Heart right ventricle (tissue), 16 donors: ENCODE results near the gene XRCC1. TPM values are rescaled to one million over a fixed set of nuclear protein-coding genes. Genes with fewer than 3 reads are reported as not detected.
"Not testable (repeated sequence)": the region's sequence is repeated elsewhere in the genome, so short reads cannot be mapped to it uniquely, and the experiment has no call there.

Experiments used
- ATAC-seq, 8 donors: fragments of 200-7000 bp; cut with Tn5 transposase; one replicate each; pipeline ENCODE4 v1.9.1; 2020; ENCODE audit warnings: mild to moderate bottlenecking in 8 of 8, moderate library complexity in 8 of 8, moderate number of reproducible peaks in 1 of 8
- DNase-seq, 2 donors: peaks; one replicate each; pipeline ENCODE4 v3.0.0-alpha.2; 2020
- H3K27ac ChIP-seq, 10 donors: fragments of 200-600 bp; sonication (generic) in 2 of 10; one replicate each; pipeline versions ENCODE4 v1.5.0 to v1.8.0; 2020 to 2022; ENCODE audit warnings: mild to moderate bottlenecking in 3 of 10
- H3K27me3 ChIP-seq, 7 donors: fragments of 200-600 bp; one replicate each; pipeline ENCODE4 v1.8.0; 2021 to 2022; ENCODE audit warnings: mild to moderate bottlenecking in 2 of 7
- H3K36me3 ChIP-seq, 9 donors: fragments of 200-600 bp; sonication (generic) in 1 of 9; one replicate each; pipeline versions ENCODE4 v1.5.0 to v1.8.0; 2020 to 2022; ENCODE audit warnings: mild to moderate bottlenecking in 2 of 9
- H3K4me1 ChIP-seq, 9 donors: fragments of 200-600 bp; sonication (generic) in 1 of 9; one replicate each; pipeline versions ENCODE4 v1.5.0 to v1.8.0; 2020 to 2022; ENCODE audit warnings: mild to moderate bottlenecking in 4 of 9
- H3K4me3 ChIP-seq, 10 donors: fragments of 200-600 bp; sonication (generic) in 2 of 10; one replicate each; pipeline versions ENCODE4 v1.5.0 to v1.8.0; 2020 to 2022; ENCODE audit warnings: mild to moderate bottlenecking in 7 of 10, moderate library complexity in 2 of 10
- H3K9me3 ChIP-seq, 11 donors: fragments of 200-600 bp in 10 of 11; sonication (generic) in 2 of 11; one replicate each; pipeline versions ENCODE4 v1.5.0 to v1.8.0; 2013 to 2022; ENCODE audit warnings: mild to moderate bottlenecking in 2 of 11, control low read depth in 1 of 11, moderate library complexity in 1 of 11
- WGBS, 2 donors: extraction: QIAGEN DNeasy Blood & Tissue Kit; methylation state at CpG; one replicate each; pipeline ENCODE4 v1.1.7; 2013; ENCODE audit warnings: inconsistent platforms in 1 of 2; 5-methylcytosine and 5-hydroxymethylcytosine counted together
- intact Hi-C, 10 donors: fragments of 100-400 bp; cut with DNase I; formaldehyde crosslinking; loops; one replicate each; pipeline versions ENCODE4 v1.11.1 to v1.14.2; 2022
- polyA plus RNA-seq, 2 donors: library from polyadenylated mRNA; stranded (reverse); fragments of 200-250 nt; gene quantifications; one replicate each; pipeline ENCODE4 v1.2.3, GENCODE V29; 2013
- total RNA-seq, 10 donors: library from RNA; stranded (reverse); fragmentation: NEBNext Ultra II Directional in 3 of 10; extraction: Animal tissue kit (Norgen Biotek cat#: 25700) in 3 of 10; gene quantifications; one replicate each; pipeline versions ENCODE4 v1.2.1 to v1.2.4, GENCODE V29; 2021 to 2023
- TF ChIP-seq, protein P1 (sequence below), 9 donors: fragments of 200-600 bp; sonication (generic) in 2 of 9; IDR thresholded peaks; one replicate each; pipeline versions ENCODE4 v1.5.0 to v1.8.0; 2021 to 2022; ENCODE audit warnings: antibody characterized with exemption in 9 of 9, mild to moderate bottlenecking in 5 of 9, moderate library complexity in 1 of 9
- donor health status: Arrhythmogenic right ventricular cardiomyopathy.
- donor health status: ischemic (EF 13 %, LVEDD 7.1; RV severe dilation, severe dysfunction).
- donor health status: healthy with polysubstance abuse.
- donor health status: DM: no; HTN: yes; CAD: no.
- donor health status: DM: no; HTN: no; CAD: no.
- donor health status: ischemic (EF 25% LVEDD 6.9; RV normal size, moderate dysfunction).
- donor health status: ischemic (EF 25% LVEDD 5.7; RV mildly dilated, moderate dysfunction).
- donor health status: healthy.
- donor health status: DM: yes; HTN: yes; CAD: no.
- donor health status: Ischemic cardiomyopathy.
- donor health status: ischemic (EF 35%, LVEDD 5.7; RV mildly dilated, moderate dysfunction).
- donor health status: nonischemic (EF 11% LVEDD 7.7; RV severe dilation, severe dysfunction).
- donor health status: DM: yes; HTN: yes; CAD: no.
- donor health status: PGD.
- donor health status: ischemic (EF 29% LVEDD 5.4; RV normal size, mild dysfunction).
- donor health status: nonischemic (EF 23%, LVEDD 6.1; RV moderate dilation, normal function).

Gene XRCC1
- total and polyA plus RNA-seq, 12 donors: 11.0 to 21.9 (median 17.7) TPM

DNA sequence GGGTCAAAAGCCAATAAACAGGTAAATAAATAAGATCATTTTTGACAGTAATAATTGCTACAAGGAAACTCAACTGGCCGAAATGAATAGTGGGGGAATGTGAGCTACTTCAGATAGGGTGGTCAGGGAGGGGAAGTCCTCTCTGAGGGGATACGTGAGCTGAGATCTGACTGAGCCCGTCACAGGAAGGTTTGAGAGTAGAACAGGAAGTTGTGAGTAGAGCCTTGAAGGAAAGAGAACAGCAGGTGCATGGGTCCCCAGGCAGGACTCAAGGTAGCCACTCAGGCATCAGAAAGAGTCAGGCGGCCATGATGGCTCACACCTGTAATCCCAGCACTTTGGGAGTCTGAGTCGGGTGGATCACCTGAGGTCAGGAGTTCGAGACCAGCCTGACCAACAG is 14.4 kb upstream of the XRCC1 start:
- WGBS, 2 donors: 85 to 86% methylated on average over 6 of the region's 6 CpGs
- no peaks in the 10 kb centered on the region for H3K9me3 ChIP-seq
- H3K4me1 ChIP-seq: peaks cover 3 to 17% (median 14%) of the 10 kb centered on the region in 9 donors
- H3K27me3 ChIP-seq: no peaks in the 10 kb centered on the region
- DNase-seq (no peak), ATAC-seq (no peak)
- H3K36me3 ChIP-seq: peaks cover 6 to 93% (median 32%) of the 10 kb centered on the region in 9 donors
- H3K4me3 ChIP-seq: no peak overlapping the region
- intact Hi-C loops: loop anchor here in 2 of 10 donors (5.0 to 10.0 kb wide), 2 partner anchors 52 to 55 kb away; partner anchors contain the start of gene ZNF575 (in 1 of the 2)
- H3K27ac ChIP-seq: no peak overlapping the region
- TF ChIP-seq, protein P1, sequence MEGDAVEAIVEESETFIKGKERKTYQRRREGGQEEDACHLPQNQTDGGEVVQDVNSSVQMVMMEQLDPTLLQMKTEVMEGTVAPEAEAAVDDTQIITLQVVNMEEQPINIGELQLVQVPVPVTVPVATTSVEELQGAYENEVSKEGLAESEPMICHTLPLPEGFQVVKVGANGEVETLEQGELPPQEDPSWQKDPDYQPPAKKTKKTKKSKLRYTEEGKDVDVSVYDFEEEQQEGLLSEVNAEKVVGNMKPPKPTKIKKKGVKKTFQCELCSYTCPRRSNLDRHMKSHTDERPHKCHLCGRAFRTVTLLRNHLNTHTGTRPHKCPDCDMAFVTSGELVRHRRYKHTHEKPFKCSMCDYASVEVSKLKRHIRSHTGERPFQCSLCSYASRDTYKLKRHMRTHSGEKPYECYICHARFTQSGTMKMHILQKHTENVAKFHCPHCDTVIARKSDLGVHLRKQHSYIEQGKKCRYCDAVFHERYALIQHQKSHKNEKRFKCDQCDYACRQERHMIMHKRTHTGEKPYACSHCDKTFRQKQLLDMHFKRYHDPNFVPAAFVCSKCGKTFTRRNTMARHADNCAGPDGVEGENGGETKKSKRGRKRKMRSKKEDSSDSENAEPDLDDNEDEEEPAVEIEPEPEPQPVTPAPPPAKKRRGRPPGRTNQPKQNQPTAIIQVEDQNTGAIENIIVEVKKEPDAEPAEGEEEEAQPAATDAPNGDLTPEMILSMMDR (IDR thresholded peaks at IDR 0.05): no peak

DNA sequence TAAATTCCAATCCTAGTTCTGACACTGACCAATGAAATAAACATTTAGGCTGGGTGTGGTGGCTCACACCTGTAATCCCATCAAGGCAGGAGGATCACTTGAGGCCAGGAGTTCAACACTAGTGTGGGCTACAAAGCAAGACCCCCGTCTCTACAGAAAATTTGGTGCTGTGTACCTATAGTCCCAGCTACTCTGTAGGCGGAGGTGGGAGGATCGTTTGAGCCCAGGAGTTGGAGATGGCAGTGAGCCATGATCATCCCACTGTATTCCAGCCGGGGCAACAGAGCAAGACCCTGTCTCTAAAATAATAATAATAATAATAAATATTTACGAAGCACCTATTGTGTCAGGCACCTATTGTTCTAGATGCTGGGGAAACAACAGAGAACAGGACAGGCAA is 13.9 kb upstream of the XRCC1 start:
- Histone ChIP-seq H3K36me3 (peaks cover 6 to 91% (median 32%) of the 10 kb centered on the region in 9 donors), H3K4me1 (peaks cover 0 to 13% (median 11%) of the 10 kb centered on the region in 9 donors), H3K4me3 (no peak overlapping the region), H3K27ac (no peak overlapping the region), H3K9me3 (no peaks in the 10 kb centered on the region), H3K27me3 (no peaks in the 10 kb centered on the region)
- DNase-seq (no peak), ATAC-seq (no peak)
- TF ChIP-seq, protein P1 (IDR thresholded peaks at IDR 0.05): no peak
- intact Hi-C loops: no loop called here
- 88 to 90% methylated on average over 5 of the region's 5 CpGs for WGBS, 2 donors

DNA sequence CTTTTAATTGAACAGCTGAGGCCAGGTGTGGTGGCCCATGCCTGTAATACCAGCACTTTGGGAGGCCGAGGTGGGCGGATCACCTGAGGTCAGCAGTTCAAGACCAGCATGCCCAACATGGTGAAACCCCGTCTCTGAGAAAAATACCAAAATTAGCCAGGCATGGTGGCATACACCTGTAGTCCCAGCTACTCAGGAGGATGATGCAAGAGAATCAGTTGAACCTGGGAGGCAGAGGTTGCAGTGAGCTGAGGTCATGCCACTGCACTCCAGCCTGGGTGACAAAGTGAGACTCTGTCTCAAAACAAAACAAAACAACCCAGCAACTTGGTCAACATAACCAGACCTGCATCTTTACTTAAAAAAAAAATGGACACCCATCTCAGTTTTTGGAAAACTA is 11.7 kb upstream of the XRCC1 start:
- DNase-seq, H3K4me3 ChIP-seq, H3K4me1 ChIP-seq, H3K27me3 ChIP-seq, intact Hi-C loops, ATAC-seq, H3K9me3 ChIP-seq, H3K27ac ChIP-seq: not testable (repeated sequence)
- H3K36me3 ChIP-seq: peaks cover 0 to 68% (median 16%) of the 10 kb centered on the region in 9 donors
- 94 to 98% methylated on average over 3 of the region's 3 CpGs for WGBS, 2 donors

DNA sequence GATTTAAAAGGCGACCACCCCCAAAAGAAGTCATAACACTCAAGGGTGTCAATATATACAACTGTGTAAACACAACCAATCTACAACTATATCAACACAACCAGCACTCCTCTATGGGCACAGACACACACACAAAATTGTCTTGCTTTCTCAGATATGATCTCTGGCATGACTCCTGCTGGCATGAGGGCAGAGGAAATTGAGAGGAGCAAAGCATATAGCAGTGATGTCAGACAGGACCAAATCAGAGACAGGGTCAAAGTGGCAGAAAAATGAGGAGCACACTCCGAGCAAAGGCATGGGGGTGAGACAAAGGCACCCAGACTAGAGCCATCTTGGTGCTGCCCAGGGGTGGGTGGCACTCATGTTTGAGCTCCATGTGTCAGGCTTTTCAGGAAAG is 11.0 kb upstream of the XRCC1 start:
- H3K4me3 ChIP-seq: no peak overlapping the region
- H3K27me3 ChIP-seq: no peaks in the 10 kb centered on the region
- TF ChIP-seq, protein P1 (IDR thresholded peaks at IDR 0.05): no peak
- H3K9me3 ChIP-seq: no peaks in the 10 kb centered on the region
- intact Hi-C loops: no loop called here
- H3K27ac ChIP-seq: no peak overlapping the region
- 94 to 96% methylated on average over 2 of the region's 2 CpGs for WGBS, 2 donors
- peaks cover 0 to 16% (median 3%) of the 10 kb centered on the region in 9 donors for H3K4me1 ChIP-seq
- no peak for ATAC-seq
- DNase-seq: no peak
- H3K36me3 ChIP-seq: peaks cover 0 to 62% (median 10%) of the 10 kb centered on the region in 9 donors

DNA sequence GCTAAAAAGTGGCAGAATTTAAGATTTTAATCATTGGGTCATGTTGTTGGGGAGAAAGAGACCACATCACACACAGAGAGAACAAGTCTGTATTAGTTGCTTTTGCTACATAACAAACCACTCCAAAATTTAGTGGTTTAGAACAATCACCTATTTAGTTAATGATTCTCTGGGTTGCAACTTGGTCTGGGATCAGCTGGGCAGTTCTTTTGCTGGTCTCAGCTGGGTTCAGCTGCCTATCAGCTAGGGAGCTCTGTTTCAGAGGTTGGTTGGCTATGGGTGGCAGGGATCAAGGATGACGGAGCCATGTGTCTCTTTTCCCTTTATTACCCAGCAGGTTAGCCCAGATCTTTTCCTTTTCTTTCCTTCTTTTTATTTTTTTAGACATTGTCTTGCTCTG is 9.2 kb upstream of the XRCC1 start:
- ATAC-seq: no peak
- Histone ChIP-seq H3K27ac (peak overlapping the region in 3 of 10 donors; percentile 25 to 46 (median 36)), H3K27me3 (no peaks in the 10 kb centered on the region), H3K4me3 (no peak overlapping the region), H3K4me1 (peaks cover 0 to 29% (median 8%) of the 10 kb centered on the region in 9 donors), H3K9me3 (no peaks in the 10 kb centered on the region), H3K36me3 (peaks cover 0 to 43% (median 0%) of the 10 kb centered on the region in 9 donors)
- no peak for DNase-seq
- intact Hi-C loops: no loop called here
- 100% methylated on average over 1 of the region's 1 CpG for WGBS, 2 donors
- TF ChIP-seq, protein P1 (IDR thresholded peaks at IDR 0.05): no peak
